ENCODE measurements around the gene SORCS1. TPM values are rescaled to one million over a fixed set of nuclear protein-coding genes. Genes with fewer than 3 reads are reported as not detected.

The SORCS1 gene
- polyA plus RNA-seq, 1 donor (not counting 4 experiments of a cell fraction or from before 2014, with no cell fraction given): not detected

GRCh38 chr10:106830006-106830405 lies 334.5 kb downstream of the SORCS1 start:
- H3K27ac ChIP-seq (ENCODE audit: control insufficient read depth, insufficient read depth, low read length): no peak overlapping the region
- H4K20me1 ChIP-seq (ENCODE audit: control insufficient read depth, extremely low read depth, insufficient read depth, low read length): no peaks in the 10 kb centered on the region
- no peak for DNase-seq (ENCODE audit: low read depth, low spot score)
- no peak overlapping the region for H3K4me2 ChIP-seq (ENCODE audit: control insufficient read depth, extremely low read depth, insufficient read depth, low read depth, low read length)
- no peaks in the 10 kb centered on the region for H3K27me3 ChIP-seq (ENCODE audit: control insufficient read depth, extremely low read depth, insufficient read depth, low read length)
- H3K79me2 ChIP-seq (ENCODE audit: control insufficient read depth, insufficient read depth, low read length): no peaks in the 10 kb centered on the region
- no peak overlapping the region for H2AFZ ChIP-seq (ENCODE audit: control insufficient read depth, low read length)
- no peaks in the 10 kb centered on the region for H3K9me3 ChIP-seq (ENCODE audit: control insufficient read depth, low read depth, low read length)
- no peak overlapping the region for H3K9ac ChIP-seq (ENCODE audit: control insufficient read depth, extremely low read depth, insufficient read depth, low read length)
- H3K9me1 ChIP-seq (ENCODE audit: control insufficient read depth, extremely low read depth, insufficient read depth, low read length): no peaks in the 10 kb centered on the region
- no peak for FAIRE-seq
- dilution Hi-C loops (cut with MboI; ENCODE audit: extremely low pct_ligation_motif_present, low sequenced_read_pairs): no loop called here
- H3K36me3 ChIP-seq (ENCODE audit: control insufficient read depth in 2 of 2, extremely low read depth in 1 of 2, insufficient read depth in 2 of 2, low read length in 2 of 2): no peaks in the 10 kb centered on the region
- no peaks in the 10 kb centered on the region for H3K4me1 ChIP-seq (ENCODE audit: control insufficient read depth, extremely low read depth, insufficient read depth, low read length)
- H3K4me3 ChIP-seq (ENCODE audit: control insufficient read depth in 2 of 3, extremely low read depth in 1 of 3, insufficient read depth in 2 of 3, low read depth in 1 of 3, low read length in 3 of 3): no peak overlapping the region
- TF ChIP-seq EZH2 (IDR thresholded peaks at IDR 0.05; ENCODE audit: low read length) (no peak), CTCF (optimal IDR thresholded peaks at IDR 0.05 in 1 of 3, IDR thresholded peaks at IDR 0.05 in 1 of 3, conservative IDR thresholded peaks at IDR 0.05 in 1 of 3; ENCODE audit: extremely low read depth in 1 of 3, insufficient read depth in 2 of 3, low read length in 3 of 3) (no peak)

GRCh38 chr10:106826716-106827115 lies 337.8 kb downstream of the SORCS1 start:
- TF ChIP-seq EZH2 (IDR thresholded peaks at IDR 0.05; ENCODE audit: low read length) (no peak), CTCF (optimal IDR thresholded peaks at IDR 0.05 in 1 of 3, IDR thresholded peaks at IDR 0.05 in 1 of 3, conservative IDR thresholded peaks at IDR 0.05 in 1 of 3; ENCODE audit: extremely low read depth in 1 of 3, insufficient read depth in 2 of 3, low read length in 3 of 3) (no peak)
- no peaks in the 10 kb centered on the region for H3K9me3 ChIP-seq (ENCODE audit: control insufficient read depth, low read depth, low read length)
- FAIRE-seq: no peak
- DNase-seq (ENCODE audit: low read depth, low spot score): no peak
- dilution Hi-C loops (cut with MboI; ENCODE audit: extremely low pct_ligation_motif_present, low sequenced_read_pairs): no loop called here
- H3K4me2 ChIP-seq (ENCODE audit: control insufficient read depth, extremely low read depth, insufficient read depth, low read depth, low read length): no peak overlapping the region
- no peaks in the 10 kb centered on the region for H3K27me3 ChIP-seq (ENCODE audit: control insufficient read depth, extremely low read depth, insufficient read depth, low read length)
- no peaks in the 10 kb centered on the region for H3K9me1 ChIP-seq (ENCODE audit: control insufficient read depth, extremely low read depth, insufficient read depth, low read length)
- H3K9ac ChIP-seq (ENCODE audit: control insufficient read depth, extremely low read depth, insufficient read depth, low read length): no peak overlapping the region
- no peaks in the 10 kb centered on the region for H3K36me3 ChIP-seq (ENCODE audit: control insufficient read depth in 2 of 2, extremely low read depth in 1 of 2, insufficient read depth in 2 of 2, low read length in 2 of 2)
- no peaks in the 10 kb centered on the region for H3K4me1 ChIP-seq (ENCODE audit: control insufficient read depth, extremely low read depth, insufficient read depth, low read length)
- no peaks in the 10 kb centered on the region for H3K79me2 ChIP-seq (ENCODE audit: control insufficient read depth, insufficient read depth, low read length)
- H3K27ac ChIP-seq (ENCODE audit: control insufficient read depth, insufficient read depth, low read length): no peak overlapping the region
- no peak overlapping the region for H3K4me3 ChIP-seq (ENCODE audit: control insufficient read depth in 2 of 3, extremely low read depth in 1 of 3, insufficient read depth in 2 of 3, low read depth in 1 of 3, low read length in 3 of 3)
- H2AFZ ChIP-seq (ENCODE audit: control insufficient read depth, low read length): no peak overlapping the region
- H4K20me1 ChIP-seq (ENCODE audit: control insufficient read depth, extremely low read depth, insufficient read depth, low read length): no peaks in the 10 kb centered on the region

All from keratinocyte (primary cell).